Cerebellar cortex (tissue), 1 donor: ENCODE results near the gene ARVCF.

Experiments
- DNase-seq: peaks from one replicate; pipeline ENCODE4 v3.0.0-alpha.2; 2015; ENCODE audit warnings: low spot score

ARVCF gene

DNA sequence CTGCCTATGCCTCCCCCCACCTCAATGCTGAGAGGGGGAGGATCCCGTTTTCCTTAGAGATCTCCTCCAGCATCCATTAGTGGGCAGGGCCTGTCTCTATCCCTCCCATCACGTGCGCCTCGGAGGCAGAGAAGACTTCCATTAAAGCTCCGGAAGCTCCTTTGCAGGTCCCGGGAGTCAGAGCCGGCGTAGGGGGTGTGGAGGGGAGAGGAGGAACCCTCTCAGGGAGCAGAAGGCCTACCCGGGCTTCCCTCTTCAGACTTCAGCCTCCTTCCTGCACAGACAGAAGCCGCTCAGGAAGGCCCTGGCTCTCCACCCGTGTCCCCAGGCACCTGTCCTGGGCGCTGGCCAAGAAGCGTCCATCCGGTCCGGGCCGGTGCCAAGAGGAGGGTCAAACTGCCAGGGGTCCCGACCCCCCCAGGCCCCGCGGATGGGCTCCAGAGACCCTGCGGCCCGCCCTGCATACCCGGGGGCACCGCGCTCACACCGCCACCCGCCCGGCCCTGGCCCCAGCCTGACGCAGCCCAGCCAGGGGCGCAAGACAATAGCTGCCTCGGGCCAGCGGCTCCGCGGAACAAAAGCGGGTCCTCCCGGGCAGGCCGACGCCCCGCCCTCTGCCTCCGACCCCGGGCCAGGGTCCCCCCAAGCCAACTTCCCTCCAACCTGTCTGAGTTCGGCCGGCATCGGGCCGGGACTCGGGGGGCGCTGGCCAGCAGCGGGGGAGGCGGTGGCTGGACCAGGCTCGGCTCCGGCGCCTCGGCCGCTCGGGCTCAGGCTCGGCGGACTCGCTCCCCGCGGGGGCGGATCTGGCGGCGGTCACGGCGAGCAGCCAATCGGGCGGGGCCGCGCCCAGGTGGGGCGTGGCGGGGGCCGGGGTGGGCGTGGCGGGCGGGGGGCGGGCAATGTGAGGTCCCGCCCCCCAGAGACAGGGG is 29.9 kb downstream of the ARVCF start:
- DNase-seq, result peak; percentile 62

- DNase-seq, result no peak
These were observed 30.6 kb downstream of the ARVCF start for GRCh38 chr22:19986011-19986409.

DNA sequence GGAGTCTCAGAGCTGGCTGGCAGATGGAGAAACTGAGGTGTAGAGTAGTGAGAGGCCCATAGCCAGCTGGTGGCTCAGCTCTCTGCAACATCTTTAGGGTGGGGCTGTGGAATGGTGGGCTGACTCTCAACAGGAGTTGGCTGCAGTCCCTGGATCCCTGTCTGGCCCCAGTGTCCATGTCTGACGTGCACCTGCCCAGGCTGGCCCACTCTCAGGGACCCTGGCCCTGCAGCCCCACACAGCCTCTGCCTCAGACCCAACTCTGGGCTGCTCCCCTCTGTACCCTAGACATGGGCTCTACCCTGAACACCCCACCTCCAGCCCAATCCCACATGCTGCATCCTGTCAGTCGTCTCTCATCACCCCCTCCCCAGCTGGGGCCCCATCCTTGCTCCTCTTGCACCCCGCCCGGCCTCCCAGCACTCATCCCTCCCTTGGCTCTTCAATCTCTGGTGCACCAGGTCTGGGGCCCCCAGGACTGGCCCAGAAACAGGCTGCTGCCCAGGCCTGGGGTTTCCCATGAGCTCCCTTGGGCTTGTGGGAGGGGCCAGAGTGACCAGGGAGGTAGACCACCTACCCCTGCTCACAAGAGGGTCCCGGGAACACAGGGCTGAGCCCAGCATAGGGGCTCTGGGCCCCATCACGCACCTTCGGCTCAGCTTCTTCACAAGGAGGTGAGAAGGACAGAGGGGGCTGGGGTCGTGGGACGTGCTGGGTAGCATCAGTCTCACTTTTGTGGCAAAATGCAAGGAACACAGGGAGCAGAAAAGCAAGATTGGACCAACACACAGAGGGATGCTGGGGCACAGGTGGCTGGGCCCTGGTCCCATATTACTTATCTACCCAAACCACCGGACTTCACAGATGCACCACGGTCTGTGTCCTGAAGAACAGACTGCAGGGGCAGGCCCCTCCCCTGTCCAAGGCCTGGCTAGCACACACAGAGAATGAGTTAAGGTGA is 31.5 kb downstream of the ARVCF start:
- no peak for DNase-seq

- no peak for DNase-seq
These were observed 32.3 kb downstream of the ARVCF start for GRCh38 chr22:19984201-19984753.

DNA sequence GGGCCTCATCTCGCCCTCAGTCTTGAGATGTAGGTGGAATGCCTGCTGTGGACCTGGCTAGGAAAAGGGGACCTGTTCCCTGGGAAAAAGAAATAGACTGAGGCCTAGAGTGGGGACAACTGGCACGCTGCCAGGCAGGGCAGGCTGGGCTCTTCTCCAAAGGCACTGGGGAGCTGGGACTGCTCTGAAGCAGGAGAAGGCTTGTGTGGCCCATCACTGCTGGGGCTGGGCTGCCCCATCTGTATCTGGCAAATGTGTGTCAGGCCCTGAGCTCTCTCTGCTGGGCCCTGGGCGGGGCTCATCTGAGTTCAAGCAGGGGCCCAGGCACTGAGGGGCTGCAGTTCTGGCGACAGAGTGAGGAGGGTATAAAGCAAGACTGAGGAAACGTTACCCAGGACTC is 32.9 kb downstream of the ARVCF start:
- DNase-seq, result no peak

DNA sequence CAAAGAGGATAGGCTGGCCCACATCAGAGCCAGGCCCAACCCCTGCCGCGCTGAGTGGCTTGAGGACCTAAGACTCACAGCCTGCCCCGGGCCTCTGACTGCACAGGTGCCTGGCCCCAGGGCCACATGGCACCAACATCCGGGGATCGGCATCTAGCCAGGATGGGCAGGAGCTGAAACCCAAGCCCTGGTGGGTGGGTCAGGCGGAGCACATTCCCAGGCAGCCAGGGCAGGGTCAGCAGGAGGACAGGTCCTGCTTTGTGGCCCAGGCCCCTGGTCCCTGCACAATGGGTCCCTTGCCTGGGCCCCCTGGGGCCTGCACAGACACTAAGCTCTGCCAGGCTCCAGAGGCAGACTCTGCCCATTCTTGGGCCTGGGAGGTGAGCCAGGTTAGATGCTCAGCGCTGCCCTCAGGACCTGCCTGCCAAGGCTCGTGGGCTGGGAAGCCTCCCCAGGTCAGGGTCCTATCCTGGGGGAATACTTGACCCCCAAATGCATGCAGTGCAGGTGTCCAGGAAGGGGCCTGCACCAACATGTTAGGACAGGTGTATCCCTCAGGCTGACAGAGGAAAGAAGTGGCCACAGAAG is 33.5 kb downstream of the ARVCF start:
- no peak for DNase-seq

GRCh38 chr22:19981961-19982920 is 34.4 kb downstream of the ARVCF start:
- DNase-seq, result no peak

DNA sequence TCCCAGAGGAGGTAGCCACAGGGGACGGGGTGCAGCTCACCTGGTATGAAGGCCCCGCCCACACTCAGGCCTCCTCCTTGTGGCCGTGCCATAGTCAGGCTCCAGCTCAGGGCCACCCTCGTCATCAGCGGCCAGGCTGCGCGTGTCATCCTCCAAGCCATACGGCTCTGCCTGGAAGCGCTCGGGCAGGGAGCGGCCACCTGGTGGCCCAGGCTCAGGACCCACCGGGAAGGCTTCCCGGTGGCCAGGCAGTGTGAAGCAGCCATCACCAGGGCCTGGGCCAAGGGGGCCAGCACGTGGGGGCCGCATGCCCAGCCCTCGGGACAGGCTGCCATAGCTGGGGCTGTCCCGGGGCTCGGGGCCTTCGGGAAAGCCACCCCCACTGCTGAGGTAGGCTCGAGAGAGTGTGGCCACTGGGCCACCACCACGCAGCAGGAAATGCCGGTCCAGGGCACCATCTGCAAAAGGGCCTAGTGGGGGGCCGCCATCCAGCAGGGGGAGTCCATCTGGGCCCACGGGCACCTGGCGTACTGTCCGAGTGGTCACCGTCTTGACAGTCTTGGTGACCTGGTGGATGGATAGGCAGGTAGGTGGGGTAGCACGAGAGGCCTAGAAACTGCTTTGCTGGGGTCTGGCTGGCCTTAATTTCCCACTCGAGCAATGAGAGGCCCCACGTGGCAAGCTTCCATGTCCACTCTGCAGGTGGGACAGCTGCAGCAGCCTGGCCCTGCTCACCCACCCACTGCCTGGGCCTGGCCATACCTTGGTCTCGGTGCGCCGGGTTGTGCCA is 35.3 kb downstream of the ARVCF start:
- no peak for DNase-seq

- no peak for DNase-seq
These were observed 35.9 kb downstream of the ARVCF start for GRCh38 chr22:19980766-19981165.

- no peak for DNase-seq
These were observed 36.7 kb downstream of the ARVCF start for GRCh38 chr22:19979712-19980493.

DNA sequence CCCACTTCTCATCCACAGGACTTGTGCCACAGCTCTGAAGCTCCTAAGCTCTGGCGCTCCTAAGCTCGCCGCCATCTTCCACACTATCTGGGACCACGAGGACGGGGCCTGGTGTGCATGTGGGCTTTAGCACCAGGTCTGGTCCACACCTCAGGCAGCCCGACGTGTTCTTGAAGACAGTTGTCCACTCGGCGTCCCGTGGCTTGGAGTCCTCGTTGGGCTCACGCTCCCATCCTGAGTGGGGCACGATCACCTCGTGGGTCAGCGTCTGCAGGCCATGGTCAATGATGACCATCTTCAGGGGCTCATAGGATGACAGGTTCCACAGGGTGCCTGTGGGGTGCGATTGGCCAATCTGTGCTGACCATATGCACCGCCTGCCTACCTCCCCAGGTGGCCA is 37.9 kb downstream of the ARVCF start:
- DNase-seq, result no peak

DNA sequence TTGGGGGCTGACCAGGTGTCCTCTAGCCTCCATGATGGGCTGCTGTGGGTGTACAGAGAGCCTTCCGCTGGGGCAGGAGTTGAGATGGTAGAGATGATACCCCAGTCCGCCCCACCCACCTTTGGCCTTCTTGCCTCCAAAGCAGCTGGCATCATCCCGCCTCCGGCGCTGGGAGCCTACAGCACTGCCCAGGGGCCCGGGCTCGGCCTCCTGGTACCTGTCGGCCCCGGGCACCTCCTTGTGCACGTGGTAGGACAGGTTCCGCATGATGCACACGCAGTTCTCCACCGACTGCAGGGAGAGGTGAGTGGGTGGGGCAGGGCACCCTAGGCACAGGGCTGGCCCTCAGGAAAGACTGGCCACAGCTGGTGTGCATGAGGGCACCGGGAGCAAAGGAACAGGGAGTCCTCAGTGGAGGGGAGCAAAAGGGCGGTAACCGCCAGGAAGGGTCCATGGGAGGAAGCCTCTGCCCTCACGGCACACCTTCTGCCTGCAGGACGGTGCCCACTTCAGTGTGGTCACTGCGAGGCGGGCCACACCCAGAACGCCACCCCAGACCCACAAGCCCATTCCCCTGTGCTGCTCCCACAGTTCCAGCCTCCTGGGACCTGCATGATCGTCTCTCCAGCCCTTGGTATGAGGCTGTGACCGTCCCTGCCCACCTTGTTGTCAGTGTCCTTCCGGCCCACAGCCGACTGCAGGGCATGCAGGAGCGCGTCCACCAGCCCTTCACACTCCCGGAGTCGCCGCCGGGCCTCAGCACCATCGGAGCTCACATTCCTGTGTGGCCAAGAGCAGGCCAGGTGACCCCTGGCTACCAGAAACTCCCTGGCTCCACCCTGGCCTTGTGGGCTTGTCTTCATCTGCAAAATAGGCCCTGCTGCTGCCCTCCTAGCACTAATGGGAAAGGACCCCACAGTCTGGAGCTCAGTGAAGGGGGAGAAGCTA is 39.1 kb downstream of the ARVCF start:
- DNase-seq, result no peak

GRCh38 chr22:19976671-19977070 is 40.0 kb downstream of the ARVCF start:
- no peak for DNase-seq

DNA sequence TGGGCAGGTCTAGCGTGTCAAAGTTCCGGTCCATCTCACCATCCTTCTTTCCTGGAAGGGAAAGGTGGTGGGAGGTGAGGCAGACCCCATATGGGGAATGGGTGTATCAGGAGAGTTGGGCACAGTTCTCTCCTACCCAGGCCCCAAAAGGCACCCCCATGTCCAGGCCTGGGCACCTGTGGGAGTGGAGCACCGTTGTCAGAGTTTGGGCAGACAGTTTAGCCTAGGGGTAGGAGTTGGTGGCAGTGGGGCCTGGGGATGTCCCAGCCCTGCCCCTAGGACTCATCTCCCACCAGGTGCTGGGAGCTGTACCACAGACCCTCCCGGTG is 41.0 kb downstream of the ARVCF start:
- no peak for DNase-seq

DNA sequence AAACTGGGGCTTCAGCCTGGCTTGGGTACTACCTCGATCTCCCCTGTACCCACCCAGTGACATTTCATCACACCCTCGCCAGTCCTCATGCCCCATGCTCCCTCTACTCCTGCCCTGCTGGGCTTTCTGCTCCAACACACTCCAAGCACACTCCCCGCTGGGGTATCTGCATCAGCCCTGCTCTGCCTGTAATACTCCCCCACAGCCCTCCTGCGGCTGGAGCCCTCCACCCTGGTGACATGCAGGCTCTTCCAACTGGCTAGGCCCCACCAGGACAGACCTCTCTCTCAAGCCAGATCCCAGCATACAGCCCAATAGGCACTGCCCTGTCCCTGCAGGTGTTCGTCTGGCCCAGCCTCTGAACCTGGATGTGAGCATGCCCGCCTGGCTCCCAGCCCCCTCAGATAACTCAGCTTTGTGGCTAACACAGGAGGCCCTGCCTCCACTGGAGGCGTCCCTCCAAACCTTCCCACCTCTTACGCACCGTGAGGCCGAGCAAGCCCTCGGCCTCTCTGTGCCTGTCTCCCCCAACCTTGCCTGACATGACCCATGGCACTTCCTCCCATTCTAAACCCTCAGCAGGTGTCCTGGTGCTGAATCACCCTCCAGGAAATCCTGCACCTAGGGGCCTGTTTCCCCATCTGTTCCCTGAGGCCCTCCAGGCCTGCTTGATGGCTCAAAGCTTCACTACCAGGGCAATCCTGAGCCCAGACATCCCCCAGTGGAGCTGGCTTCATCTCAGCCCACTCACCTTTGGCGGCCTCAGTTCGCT is 41.5 kb downstream of the ARVCF start:
- peak; percentile 57 for DNase-seq

GRCh38 chr22:19974268-19974861 is 42.3 kb downstream of the ARVCF start:
- peak; percentile 88 for DNase-seq
